ENCODE data around the gene SAMD7.

DNA sequence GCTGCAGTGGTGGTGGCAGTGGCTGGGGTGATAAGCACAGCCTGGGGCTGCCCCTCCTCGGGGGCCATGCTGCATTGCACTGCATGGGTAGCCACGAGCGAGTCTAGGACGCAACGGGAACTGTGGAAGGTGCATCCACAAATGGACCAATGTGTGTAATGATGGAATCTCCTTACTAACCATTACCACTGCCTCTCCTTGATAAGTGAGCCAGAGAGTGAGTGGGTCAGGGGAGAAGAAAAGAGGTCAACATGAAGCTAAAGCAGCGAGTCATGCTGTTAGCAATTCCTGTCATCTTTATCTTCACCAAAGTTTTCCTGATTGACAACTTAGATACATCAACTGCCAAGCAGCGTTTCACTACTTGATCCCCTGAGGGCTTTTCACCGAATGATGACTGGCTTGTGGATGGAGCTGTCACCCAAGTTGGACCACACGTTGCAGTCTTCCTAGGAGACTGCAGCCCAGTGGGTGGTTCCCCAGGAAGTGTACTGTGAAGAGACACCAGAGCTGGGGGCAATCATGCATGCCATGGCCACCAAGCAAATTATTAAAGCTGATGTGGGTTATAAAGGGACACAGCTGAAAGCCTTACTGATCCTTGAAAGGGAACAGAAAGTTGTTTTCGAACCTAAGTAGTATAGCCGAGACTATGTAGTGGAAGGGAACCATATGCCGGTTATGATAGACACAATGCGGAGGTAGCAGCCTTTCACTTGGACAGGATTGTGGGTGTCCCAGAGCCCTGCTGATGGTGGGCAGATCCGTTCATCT, 20.6 kb downstream of the SAMD7 start:
- TF ChIP-seq, protein P1, sequence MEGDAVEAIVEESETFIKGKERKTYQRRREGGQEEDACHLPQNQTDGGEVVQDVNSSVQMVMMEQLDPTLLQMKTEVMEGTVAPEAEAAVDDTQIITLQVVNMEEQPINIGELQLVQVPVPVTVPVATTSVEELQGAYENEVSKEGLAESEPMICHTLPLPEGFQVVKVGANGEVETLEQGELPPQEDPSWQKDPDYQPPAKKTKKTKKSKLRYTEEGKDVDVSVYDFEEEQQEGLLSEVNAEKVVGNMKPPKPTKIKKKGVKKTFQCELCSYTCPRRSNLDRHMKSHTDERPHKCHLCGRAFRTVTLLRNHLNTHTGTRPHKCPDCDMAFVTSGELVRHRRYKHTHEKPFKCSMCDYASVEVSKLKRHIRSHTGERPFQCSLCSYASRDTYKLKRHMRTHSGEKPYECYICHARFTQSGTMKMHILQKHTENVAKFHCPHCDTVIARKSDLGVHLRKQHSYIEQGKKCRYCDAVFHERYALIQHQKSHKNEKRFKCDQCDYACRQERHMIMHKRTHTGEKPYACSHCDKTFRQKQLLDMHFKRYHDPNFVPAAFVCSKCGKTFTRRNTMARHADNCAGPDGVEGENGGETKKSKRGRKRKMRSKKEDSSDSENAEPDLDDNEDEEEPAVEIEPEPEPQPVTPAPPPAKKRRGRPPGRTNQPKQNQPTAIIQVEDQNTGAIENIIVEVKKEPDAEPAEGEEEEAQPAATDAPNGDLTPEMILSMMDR (optimal IDR thresholded peaks at IDR 0.05 in 1 of 3, IDR thresholded peaks at IDR 0.05 in 1 of 3, conservative IDR thresholded peaks at IDR 0.05 in 1 of 3; ENCODE audit: extremely low read depth in 1 of 3, insufficient read depth in 2 of 3, low read length in 3 of 3): no peak
- no peak for TF ChIP-seq EZH2 (IDR thresholded peaks at IDR 0.05; ENCODE audit: low read length)
